HG02759 (cell line): ENCODE results near the gene DPP8.
A peak's percentile ranks its signal among the peaks of the same experiment; 100 is the strongest.

Experiments
- ATAC-seq: cut with Tn5 transposase; IDR thresholded peaks from one replicate; pipeline ENCODE4 v1.9.1; 2021; ENCODE audit warnings: mild to moderate bottlenecking, moderate library complexity; ENCODE audit not compliant: unreplicated experiment

The DPP8 gene

DNA sequence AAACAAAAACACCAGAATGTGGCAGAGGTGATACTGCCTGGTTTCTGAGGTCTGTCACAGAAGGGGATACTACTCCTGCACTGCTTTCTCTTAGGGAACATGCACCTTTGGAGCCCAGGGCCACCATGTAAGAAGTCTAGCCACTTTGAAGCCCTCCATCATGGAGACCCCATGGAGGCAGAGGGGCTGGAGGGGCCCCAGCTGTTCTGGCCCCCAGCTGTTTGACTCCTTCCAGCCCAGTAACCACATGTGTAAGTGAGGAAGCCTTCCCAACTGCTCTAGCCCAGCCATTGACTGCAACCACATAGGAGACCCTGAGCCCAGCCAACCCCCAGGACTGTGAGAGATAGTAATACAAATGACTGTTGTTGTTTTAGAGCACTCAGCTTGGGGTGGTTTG, 85.8 kb downstream of the DPP8 start:
- no peak for ATAC-seq

DNA sequence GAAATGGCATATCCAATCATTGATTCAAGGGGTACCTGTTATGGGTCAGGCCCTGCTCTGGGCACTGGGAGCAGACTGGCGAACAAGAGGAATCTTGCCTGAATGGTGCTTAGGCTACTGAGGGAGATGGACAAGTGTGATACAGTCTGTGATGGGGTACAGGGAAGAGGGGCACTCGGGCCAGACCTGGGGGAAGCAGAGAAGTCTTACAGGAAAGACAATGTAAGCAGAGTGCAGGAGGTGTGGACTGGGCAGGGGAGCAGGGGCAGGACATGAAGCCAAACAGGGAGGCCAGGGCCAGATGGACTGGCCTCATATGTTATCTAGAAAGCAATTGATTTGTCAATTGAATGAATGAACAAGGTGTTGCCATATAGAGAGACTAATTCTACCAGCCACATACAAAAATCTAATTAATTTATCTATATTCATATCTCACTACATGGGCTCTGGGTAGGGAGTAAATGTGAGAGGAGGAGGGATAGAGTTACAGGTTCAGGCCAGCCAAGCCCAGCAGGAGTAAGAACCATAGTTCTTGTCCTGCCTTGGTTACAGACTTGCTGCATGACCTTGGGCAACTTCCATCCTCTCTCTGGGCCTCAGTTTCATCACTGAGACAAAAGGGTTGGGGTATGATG, 91.2 kb downstream of the DPP8 start:
- ATAC-seq, result no peak

DNA sequence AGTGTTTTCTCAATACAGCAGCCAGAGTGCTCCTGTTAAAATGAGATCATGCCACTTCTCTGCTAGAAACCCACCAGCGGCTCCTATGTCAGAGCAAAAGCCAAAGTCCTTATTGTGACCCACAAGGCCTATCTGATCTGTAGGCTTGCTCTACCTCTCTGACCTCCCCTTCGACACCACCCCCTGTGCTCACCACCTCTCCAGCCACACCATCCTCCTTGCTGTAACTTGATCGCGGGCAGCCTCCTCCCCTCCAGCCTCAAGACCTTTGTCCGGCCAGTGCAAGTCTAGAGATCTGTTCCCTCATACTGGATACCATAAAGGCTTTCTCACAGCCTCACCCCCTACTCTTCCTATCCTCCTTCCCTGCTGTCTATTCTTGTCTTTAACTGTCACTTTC, 92.8 kb downstream of the DPP8 start:
- no peak for ATAC-seq

DNA sequence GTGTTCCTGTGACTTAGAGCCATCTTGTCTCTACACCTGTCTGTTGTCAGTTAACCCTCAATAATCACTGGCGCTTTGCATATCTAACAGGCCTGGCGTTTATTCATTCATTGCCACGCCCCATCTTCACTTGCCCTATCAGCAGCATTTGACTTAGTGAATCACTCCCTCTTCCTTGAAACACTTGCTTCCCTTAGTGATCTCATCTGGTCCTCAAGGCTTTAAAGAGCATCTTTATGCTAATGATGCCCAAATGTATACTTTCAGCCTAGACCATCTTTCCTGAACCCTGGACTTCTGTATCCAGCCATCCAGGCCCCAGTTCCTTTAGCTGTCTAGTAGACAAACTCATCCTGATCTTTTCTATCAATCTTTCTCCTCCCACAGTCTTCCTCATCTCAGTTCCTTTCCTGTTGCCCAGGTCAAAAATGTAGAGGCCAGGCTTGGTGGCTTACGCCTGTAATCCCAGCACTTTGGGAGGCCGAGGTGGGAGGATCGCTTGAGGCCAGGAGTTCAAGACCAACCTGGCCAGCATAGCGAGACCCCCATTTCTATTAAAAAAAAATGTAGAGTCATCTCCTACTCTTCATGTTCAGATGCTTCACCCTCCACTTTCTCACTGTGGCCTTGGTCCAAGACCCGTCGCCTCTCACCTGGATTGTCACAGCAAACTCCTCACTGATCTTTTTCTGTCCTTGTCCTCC, 93.4 kb downstream of the DPP8 start:
- ATAC-seq, result no peak

DNA sequence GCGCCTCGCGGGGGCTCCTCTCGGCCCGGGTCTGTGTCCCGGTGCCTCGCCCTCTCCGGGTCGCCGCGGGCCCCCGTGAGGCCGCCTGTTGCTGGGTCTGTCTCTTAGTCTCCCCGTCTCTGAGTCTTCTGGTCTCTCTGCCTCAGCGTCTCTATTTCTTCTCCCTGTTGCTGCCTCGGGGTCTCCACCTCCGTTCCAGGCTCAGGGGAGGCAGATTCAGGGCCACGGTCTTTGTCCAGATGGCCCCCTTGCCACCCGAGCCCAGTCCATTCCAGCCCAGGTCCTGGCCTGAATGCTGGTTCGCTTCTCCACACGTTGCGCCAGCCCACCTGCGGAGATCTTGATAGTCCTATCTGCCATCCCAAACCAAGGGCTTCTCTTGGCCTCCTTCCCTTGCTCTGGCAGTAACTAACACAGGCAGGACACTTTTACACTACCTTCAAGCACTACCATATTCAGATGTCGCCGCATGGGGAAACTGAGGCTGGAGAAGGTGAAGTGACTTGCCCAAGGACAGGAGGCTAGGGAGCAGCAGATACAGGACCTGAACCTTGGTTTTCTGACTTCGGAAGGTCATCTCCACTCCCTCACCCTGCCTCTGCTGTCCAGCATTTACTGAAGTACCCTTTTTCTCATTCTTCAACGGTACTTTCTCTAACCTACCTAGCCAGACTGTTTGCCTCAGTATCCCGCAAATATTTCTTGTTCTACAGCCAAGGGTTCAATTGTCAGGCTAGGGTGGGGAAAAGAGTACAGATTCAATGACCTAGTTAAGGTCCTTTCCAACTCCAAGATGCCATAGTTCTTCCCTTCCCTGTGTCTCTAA, 94.1 kb downstream of the DPP8 start:
- no peak for ATAC-seq

DNA sequence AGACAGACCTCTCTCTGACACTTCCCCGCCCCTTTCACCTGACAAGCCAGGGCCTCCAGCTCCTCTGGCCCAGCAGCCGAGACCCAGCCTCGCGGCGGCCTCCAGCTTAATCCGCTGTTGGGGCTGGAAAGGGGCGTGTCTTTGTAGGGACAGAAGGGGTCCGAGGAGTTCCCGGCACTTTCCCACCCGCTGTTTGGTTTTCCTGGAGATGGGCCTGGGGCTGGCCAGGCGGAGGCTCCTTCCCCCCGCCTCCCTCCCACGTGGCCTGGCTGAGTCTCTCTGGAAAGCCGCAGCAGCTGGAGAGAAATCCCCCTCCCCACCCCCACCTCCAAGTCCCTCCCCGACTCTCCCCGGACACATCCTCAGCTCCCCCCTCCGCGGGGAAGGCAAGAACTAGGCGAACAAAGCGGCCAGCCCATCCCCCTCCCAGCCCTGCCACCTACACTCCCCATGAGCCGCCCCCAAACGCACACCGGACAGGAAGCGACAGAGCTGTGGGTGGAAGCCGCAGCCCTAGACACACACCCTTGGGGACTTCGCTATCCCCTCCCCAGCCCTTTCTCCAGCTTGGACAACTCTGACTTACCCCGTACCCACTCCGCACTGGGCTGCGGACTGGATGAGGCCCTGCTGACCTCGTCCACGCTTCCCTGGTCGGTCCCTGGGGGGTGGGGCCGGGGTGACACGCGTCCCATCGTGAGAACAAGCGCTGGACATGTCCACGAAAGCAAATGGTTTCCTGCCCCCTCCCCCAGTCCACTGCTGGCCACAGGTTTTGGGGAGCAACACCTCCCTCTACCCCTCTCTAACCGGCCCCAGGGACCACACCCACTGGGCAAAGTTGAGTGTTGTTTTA, 95.9 kb downstream of the DPP8 start:
- ATAC-seq, result peak; percentile 56

DNA sequence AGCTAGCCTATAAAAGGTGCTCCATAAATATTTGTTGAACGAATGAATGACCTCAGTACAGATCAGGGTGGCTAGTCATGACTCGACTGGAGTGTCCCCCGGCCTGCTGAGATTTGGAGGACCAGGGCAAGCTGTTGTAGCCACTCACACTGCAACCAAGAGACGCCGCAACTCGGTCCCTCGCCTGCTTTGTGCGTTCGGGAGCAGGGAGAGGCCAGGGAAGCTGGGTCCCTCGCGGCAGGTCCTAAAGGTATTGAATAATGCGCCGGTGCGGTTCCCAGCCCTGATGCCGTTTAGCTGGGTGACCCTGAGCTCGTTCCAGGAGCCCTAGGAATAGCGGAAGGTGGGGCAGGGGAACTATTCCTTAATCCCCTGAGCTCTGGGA, 96.5 kb downstream of the DPP8 start:
- no peak for ATAC-seq

DNA sequence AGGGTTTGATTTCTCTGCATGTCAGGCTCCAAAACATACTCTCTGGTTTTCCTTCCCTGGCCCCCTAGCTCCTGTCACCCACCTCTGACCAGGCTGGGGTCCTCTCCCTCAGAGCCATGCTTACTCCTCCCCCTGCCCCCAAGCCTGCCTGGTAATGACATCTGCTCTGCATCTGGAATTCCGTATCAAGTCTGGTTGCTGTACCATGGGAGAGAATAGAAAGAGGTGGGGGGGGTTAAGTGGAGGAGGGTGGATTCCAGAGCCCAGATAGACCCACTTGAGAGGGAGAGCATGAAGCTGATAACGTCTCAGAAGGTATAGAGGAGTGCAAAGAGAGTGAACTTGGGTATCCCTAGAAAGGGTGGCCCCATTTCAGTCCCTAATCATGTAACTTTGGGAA, 98.9 kb downstream of the DPP8 start:
- no peak for ATAC-seq

DNA sequence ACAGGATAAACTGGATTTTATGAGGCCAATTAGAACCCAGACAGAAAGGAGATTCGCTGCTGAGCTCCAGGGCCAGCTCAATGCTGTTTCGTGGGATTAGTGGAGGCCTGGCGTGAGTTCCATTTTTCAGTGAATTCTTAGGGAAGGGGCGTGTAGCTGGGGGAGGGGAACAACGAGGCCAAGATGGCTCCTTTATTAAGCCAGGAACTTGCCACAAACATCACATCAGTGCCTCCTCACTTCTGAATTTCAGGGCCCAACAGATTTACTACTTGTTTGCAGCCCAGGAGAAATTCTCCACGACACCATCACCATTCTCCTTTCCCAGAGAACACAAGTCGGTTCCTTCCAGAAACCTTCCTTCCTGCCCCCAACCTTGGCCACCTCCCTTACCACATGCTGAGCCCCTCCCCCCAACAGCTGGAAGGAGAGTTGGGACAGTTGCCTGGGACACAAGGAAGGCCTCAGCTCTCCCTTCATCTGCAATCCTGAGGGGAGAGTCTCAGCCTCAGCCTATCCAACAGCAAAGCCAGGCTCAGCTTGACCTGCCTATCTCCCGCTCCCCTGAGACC, 100.6 kb downstream of the DPP8 start:
- ATAC-seq, result no peak

DNA sequence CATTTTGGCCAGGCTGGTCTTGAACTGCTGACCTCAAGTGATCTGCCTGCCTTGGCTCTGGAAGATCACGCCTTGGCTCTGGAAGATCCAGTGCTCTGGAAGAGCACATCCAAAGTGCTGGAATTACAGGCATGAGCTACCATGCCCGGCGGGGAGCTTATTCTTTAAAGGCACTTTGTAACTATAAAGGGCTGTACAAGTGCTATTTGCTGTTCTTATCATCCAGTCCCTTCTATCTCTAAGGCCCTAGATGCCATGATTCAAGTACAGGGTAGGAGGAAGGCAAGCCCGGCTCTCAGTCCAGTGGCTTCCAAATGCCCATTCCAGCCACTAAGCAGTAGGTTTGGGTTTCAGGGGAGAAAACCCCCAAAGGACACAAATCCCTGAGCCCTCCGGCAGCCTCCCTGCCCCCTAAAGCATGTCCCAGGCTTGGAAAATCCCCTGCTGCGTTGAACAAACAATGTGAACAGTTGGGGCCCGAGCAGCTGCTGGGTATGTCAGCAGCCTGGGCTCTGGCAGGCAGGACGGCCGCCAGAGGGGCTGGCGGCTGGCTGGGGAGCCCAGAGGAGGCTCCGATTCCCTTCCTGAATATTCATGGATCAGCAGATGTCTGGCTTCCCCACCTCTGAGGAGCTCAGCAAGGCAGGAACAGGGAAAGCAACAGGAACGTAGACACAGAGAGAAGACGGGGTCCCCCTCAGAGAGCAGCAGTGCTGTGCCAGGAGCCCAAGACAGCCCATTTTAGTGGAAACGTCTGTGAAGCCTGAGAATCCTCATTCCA, 102.5 kb downstream of the DPP8 start:
- no peak for ATAC-seq

DNA sequence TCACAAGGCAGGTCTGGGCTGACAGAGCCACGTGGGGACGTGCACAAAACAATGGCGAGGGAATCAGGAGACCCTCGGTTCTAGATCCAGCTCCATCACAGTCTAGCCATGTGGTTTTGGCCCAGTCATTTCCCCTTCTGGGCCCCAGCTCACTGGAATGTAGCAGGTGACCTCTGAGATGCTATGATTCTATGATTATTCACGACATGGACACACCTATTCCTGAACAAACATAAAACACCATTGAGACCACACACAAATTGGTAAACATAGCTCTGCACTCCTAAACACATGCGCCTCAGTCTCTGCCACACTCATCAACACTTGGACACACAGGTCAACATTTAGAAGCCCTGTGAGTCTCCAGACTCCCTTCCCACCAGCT, 103.7 kb downstream of the DPP8 start:
- ATAC-seq, result no peak

DNA sequence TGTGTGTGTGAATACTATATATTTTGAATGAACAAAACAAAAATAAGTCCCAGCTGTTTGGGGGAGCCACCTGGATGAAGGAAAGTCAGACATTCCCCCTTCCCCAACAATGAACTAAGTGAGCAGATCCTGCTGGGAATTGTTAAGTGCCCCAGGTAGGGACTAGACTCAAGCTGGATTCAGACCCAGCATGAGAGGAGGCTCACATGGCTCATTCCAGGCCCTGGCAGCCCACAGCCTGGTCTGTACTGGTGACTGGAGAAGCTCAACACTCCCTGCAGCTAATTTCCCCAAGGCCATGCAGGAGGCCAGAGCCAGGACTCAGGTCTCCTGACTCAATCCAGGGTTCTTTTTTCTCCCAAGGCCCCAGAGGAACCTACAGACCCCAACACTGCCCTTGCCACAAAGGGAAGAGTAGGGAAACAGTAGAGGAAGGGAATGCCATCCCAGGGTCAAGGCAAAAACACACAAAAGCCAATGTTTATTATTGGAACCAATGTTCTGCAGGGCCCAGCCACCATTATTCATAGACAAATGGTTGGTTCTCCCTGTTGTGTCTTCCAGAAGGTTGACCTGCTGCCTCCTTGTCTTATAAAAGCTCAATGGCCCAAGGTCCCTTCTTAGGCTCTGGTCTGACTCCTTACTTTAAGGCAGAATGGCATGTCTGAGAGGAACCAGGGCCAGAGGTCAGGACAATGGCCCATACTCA, 104.3 kb downstream of the DPP8 start:
- no peak for ATAC-seq

DNA sequence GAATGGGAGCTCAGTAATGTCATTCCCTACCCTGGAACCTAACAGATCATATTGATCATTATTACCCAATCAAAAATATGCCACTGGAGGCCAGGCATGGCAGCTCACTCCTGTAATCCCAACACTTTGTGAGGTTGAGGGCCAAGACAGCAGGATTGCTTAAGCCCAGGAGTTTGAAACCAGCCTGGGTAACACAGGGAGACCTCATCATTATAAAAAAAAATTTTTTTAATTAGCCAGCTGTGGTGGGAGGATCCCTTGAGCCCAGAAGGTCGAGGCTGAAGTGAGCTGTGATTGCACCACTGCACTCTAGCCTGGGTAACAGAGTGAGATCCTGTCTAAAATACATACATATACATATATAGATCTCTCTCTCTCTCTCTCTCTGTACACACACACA, 104.9 kb downstream of the DPP8 start:
- ATAC-seq, result no peak

DNA sequence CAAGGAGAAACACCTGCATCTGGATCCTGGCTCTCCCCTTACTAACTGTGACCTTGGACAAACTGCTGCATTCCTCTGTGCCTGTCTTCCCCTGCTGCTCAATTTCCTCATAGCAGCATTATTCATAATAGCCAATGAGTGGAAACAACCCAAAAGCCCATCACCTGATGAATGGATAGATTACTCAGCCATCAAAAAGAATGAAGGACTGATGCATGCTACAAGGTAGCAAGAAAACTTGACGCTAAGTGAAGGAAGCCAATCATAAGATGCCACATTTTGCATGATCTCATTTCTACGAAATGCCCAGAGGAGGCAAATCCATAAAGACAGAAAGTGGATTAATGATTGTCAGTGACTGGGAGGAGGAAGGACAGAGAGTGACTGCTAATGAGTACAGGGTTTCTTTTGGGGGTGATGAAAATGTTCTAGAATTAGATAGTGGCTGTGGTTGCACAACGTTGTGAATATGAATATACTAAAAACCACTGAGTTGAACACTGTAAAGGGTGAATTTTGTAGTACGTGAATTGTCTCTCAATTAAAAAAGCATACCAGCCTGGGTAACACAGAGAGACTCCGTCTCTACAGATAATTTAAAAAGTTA, 105.9 kb downstream of the DPP8 start:
- no peak for ATAC-seq

DNA sequence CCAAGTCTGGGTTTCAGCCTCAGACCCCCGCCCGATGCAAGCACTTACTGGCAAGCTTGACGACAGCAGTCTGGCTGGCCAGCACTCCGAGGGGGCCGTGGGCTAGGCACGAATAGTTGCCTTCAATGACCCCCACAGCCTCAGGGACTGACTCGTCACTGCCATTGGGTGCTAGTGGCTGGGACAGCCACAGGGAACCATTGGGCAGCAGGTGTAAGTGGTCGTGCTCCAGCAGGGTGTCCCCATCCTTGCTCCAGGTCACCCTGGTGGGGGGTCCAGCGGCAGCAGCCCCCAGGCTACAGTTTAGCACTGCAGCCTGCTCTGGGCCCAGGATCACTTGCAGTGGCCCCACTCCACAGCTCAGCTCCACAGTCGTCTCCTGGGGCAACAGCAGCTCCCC, 106.5 kb downstream of the DPP8 start:
- no peak for ATAC-seq

DNA sequence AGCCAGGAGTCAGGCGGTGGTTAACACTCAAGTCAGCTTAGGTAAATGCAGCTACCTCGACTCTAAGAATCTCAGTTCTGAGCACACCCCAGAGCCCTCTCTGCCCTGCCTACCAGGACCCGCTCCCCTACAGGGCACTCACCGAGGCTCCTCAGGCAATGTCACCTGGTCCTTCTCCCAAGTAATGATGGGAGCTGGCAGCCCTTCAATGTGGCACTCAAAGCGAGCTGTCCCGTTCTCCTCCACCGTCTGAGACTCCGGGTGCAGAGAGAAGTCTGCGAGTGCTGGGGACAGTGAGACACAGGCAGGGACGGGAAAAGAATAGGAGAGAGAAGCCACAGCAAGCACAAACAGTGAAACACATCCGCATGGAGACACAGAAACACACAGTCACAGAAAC, 107.5 kb downstream of the DPP8 start:
- no peak for ATAC-seq

DNA sequence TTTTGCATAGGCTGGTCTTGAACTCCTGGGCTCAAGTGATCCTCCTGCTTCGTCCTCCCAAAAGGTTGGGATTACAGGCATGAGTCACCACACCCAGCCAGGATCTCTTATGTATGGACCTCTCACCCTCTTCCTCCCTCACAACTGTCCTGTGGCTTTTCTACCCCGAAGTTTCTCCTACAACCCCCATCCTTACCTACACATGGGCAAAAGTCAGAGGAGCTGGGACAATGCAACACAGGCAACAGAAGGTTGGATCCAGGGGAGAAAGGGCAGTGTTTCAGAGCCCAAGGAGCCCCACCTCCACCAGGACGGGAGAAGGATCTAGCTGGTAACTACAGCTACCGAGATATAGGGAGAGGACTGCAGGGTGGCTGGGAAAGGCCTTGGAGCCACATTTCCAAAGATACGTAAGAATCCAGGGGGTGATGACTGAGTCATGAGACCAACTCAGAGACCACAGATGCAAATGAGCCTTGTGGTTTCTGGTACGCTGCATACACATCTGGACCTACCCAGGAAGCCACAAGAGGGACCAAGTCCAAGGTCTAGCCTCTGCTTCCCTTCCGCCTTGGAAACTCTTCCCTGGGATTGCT, 108.4 kb downstream of the DPP8 start:
- ATAC-seq, result peak; percentile 56

DNA sequence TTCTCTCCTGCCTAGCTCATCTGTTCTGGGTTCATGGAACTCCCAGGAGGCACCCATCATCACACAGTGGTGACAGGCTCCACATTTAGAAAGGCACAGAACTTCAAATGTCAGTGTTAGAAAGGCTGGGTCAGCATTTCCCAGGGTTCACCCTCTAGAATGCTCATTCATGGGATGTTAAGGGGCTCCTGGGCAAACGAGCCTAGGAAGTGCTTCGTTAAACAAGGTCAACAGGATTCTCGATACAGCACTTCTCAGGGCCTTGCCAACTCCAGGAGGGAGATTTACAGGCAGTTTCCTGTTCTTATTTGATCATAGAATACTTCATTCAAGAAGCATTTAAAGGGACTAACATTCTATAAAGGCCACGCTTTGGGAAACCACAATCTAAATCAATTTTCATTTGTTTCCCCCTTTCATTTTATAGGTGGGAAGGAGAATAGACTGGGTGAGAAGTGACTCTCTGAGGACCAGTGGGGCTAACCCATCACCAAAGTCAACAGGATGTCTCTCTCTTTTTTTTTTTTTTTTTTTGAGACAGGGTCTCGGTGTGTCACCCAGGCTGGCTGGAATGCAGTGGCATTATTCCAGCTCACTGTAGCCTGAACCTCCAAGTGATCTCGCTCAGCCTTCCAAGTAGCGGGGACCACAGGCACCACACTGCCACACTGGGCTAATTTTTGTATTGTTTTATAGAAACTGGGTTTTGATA, 109.0 kb downstream of the DPP8 start:
- ATAC-seq, result no peak
